H1 (cell line): ENCODE results near the gene FBXO11. TPM values are rescaled to one million over a fixed set of nuclear protein-coding genes. Genes with fewer than 3 reads are reported as not detected.

Source experiments
- CTCF ChIA-PET: fragments of 300-600 bp; sonication (Branson Sonifier 250); formaldehyde crosslinking; loops from one replicate; lab custom pipeline; 2021; ENCODE audit not compliant: partially characterized antibody; lab: Charles Lee
- POLR2A ChIA-PET: fragments of 300-600 bp; sonication (Branson Sonifier 250); formaldehyde crosslinking; loops from one replicate; lab custom pipeline; 2021; ENCODE audit warnings: inconsistent platforms; ENCODE audit not compliant: partially characterized antibody; lab: Charles Lee
- DNase-seq, 2 experiments: peaks; one replicate each; pipeline versions ENCODE4 v3.0.0 to v3.0.0-alpha.2; 2010 to 2022; ENCODE audit warnings: low spot score in 2 of 2, low read depth in 1 of 2, mixed read lengths in 1 of 2
- FAIRE-seq: peaks from 2 replicates; lab custom pipeline; 2011; peaks lifted over from hg19 to GRCh38; lab: Jason Lieb, UNC
- H2AFZ ChIP-seq: 2 replicates; pipeline ENCODE4 v1.8.1; 2012; ENCODE audit warnings: low read length, inconsistent platforms
- H2AK5ac ChIP-seq: 2 replicates; pipeline ENCODE4 v1.6.1; 2013; ENCODE audit warnings: low read depth, low read length
- H2BK120ac ChIP-seq: replicated peaks from 2 replicates; pipeline ENCODE3; 2013; ENCODE audit warnings: low read depth, low read length, inconsistent platforms
- H2BK12ac ChIP-seq: 2 replicates; pipeline ENCODE4 v1.6.1; 2013; ENCODE audit warnings: low read depth, low read length
- H2BK15ac ChIP-seq: 2 replicates; pipeline ENCODE4 v1.6.1; 2013; ENCODE audit warnings: low read length
- H2BK20ac ChIP-seq: 2 replicates; pipeline ENCODE4 v1.6.1; 2013; ENCODE audit warnings: low read length
- H2BK5ac ChIP-seq: 2 replicates; pipeline ENCODE4 v1.6.1; 2013; ENCODE audit warnings: low read depth, low read length
- H3K14ac ChIP-seq: 2 replicates; pipeline ENCODE4 v1.6.1; 2013; ENCODE audit warnings: inconsistent platforms; ENCODE audit not compliant: insufficient read length
- H3K18ac ChIP-seq: 2 replicates; pipeline ENCODE4 v1.6.1; 2013; ENCODE audit warnings: low read length; ENCODE audit errors: extremely low read depth
- H3K23ac ChIP-seq: 2 replicates; pipeline ENCODE4 v1.6.1; 2013; ENCODE audit warnings: inconsistent platforms; ENCODE audit not compliant: insufficient read length
- H3K23me2 ChIP-seq: 2 replicates; pipeline ENCODE4 v1.6.1; 2013; ENCODE audit warnings: low read depth, low read length
- H3K27ac ChIP-seq: 2 replicates; pipeline ENCODE4 v1.6.1; 2011; ENCODE audit warnings: low read depth, low read length, inconsistent platforms
- H3K27me3 ChIP-seq, 4 experiments: replicated peaks in 1 of 4; 1 replicate in 1 of 4; 2 replicates in 3 of 4; pipeline versions ENCODE4 v1.6.1 to v1.8.1; 2011 to 2013; ENCODE audit warnings: low read length in 3 of 4, mild to moderate bottlenecking in 3 of 4, inconsistent platforms in 2 of 4, mixed read lengths in 2 of 4, moderate library complexity in 1 of 4; ENCODE audit not compliant: control insufficient read depth in 3 of 4, insufficient read depth in 3 of 4; ENCODE audit errors: extremely low read depth in 1 of 4
- H3K36me3 ChIP-seq, 4 experiments: 2 replicates each; pipeline versions ENCODE4 v1.6.1 to v1.8.1; 2011 to 2013; ENCODE audit warnings: mild to moderate bottlenecking in 4 of 4, low read length in 3 of 4, moderate library complexity in 2 of 4, control low read depth in 1 of 4, inconsistent platforms in 1 of 4; ENCODE audit not compliant: insufficient read depth in 4 of 4, control insufficient read depth in 2 of 4
- H3K4ac ChIP-seq: replicated peaks from 2 replicates; pipeline ENCODE3; 2013; ENCODE audit warnings: low read length, low read depth, mixed read lengths, inconsistent platforms; ENCODE audit not compliant: insufficient read length
- H3K4me1 ChIP-seq, 4 experiments: replicated peaks in 1 of 4; 1 replicate in 1 of 4; 2 replicates in 3 of 4; pipeline versions ENCODE4 v1.6.1 to v1.8.1; 2011 to 2013; ENCODE audit warnings: low read length in 3 of 4, inconsistent platforms in 2 of 4, mixed read lengths in 1 of 4; ENCODE audit not compliant: insufficient read depth in 4 of 4, control insufficient read depth in 3 of 4
- H3K4me2 ChIP-seq, 2 experiments: 2 replicates each; pipeline versions ENCODE4 v1.6.1 to v1.8.1; 2011 to 2013; ENCODE audit warnings: low read depth in 2 of 2, low read length in 2 of 2, control low read depth in 1 of 2, inconsistent platforms in 1 of 2, mild to moderate bottlenecking in 1 of 2; ENCODE audit not compliant: insufficient read depth in 1 of 2
- H3K4me3 ChIP-seq, 4 experiments: fragments of 200-600, 300-600 bp in 1 of 4; sonication (generic), shearing (Covaris generic), sonication (Bioruptor Twin) in 1 of 4; 2 replicates each; pipeline versions ENCODE4 v1.5.1 to v1.8.1; 2011 to 2016; ENCODE audit warnings: low read length in 4 of 4, low read depth in 3 of 4, control low read depth in 2 of 4, inconsistent platforms in 2 of 4, mild to moderate bottlenecking in 2 of 4, mixed read lengths in 1 of 4, moderate library complexity in 1 of 4; ENCODE audit not compliant: insufficient read depth in 2 of 4; ENCODE audit errors: extremely low read depth in 1 of 4
- H3K56ac ChIP-seq: replicated peaks from 2 replicates; pipeline ENCODE3; 2013; ENCODE audit warnings: low read depth, mild to moderate bottlenecking, mixed read lengths, low read length, inconsistent platforms; ENCODE audit not compliant: insufficient read length
- H3K79me1 ChIP-seq: 2 replicates; pipeline ENCODE4 v1.6.1; 2013; ENCODE audit warnings: low read depth, low read length, control low read depth
- H3K79me2 ChIP-seq, 2 experiments: 2 replicates each; pipeline versions ENCODE4 v1.6.1 to v1.8.1; 2012 to 2013; ENCODE audit warnings: low read length in 2 of 2, mild to moderate bottlenecking in 2 of 2, inconsistent platforms in 1 of 2; ENCODE audit not compliant: insufficient read depth in 2 of 2, control insufficient read depth in 1 of 2
- H3K9ac ChIP-seq, 4 experiments: replicated peaks in 1 of 4; 1 replicate in 1 of 4; 2 replicates in 3 of 4; pipeline versions ENCODE4 v1.6.1 to v1.8.1; 2011 to 2013; ENCODE audit warnings: low read depth in 3 of 4, low read length in 3 of 4, control low read depth in 2 of 4, mild to moderate bottlenecking in 2 of 4, moderate library complexity in 2 of 4, inconsistent platforms in 1 of 4; ENCODE audit errors: extremely low read depth in 1 of 4
- H3K9me3 ChIP-seq, 2 experiments: 2 replicates each; pipeline versions ENCODE4 v1.6.1 to v1.8.1; 2012 to 2013; ENCODE audit warnings: mild to moderate bottlenecking in 2 of 2, moderate library complexity in 2 of 2, control low read depth in 1 of 2, inconsistent platforms in 1 of 2, low read depth in 1 of 2, low read length in 1 of 2, mixed read lengths in 1 of 2; ENCODE audit not compliant: insufficient read depth in 2 of 2
- H4K20me1 ChIP-seq, 2 experiments: replicated peaks in 1 of 2; 2 replicates each; pipeline versions ENCODE3 to v1.8.1; 2011 to 2013; ENCODE audit warnings: inconsistent platforms in 2 of 2, low read length in 2 of 2, mild to moderate bottlenecking in 1 of 2; ENCODE audit not compliant: insufficient read depth in 2 of 2, control insufficient read depth in 1 of 2
- H4K5ac ChIP-seq: 2 replicates; pipeline ENCODE4 v1.6.1; 2013; ENCODE audit warnings: low read length, low read depth, mixed read lengths, inconsistent platforms; ENCODE audit not compliant: insufficient read length
- H4K8ac ChIP-seq: 2 replicates; pipeline ENCODE4 v1.8.0; 2013; ENCODE audit warnings: mild to moderate bottlenecking, moderate library complexity, low read length, inconsistent platforms; ENCODE audit not compliant: insufficient read depth; ENCODE audit errors: extremely low read depth
- H4K91ac ChIP-seq: replicated peaks from 2 replicates; pipeline ENCODE3; 2013; ENCODE audit warnings: low read length, mixed read lengths, inconsistent platforms; ENCODE audit not compliant: insufficient read length
- CHD1 ChIP-seq: IDR thresholded peaks from 2 replicates; pipeline ENCODE4 v1.6.1; 2012; ENCODE audit warnings: low read depth, low read length, improper control_type of control experiment
- EGR1 ChIP-seq: IDR thresholded peaks from 2 replicates; pipeline ENCODE4 v1.6.1; 2011; ENCODE audit warnings: low read depth, low read length, borderline replicate concordance
- GABPA ChIP-seq: IDR thresholded peaks from 2 replicates; pipeline ENCODE4 v1.6.1; 2011; ENCODE audit warnings: mild to moderate bottlenecking, low read length, moderate library complexity, borderline replicate concordance; ENCODE audit not compliant: insufficient read depth
- JUN ChIP-seq: IDR thresholded peaks from 2 replicates; pipeline ENCODE4 v1.6.1; 2011; ENCODE audit warnings: low read depth, mild to moderate bottlenecking, improper control_type of control experiment, low read length
- KDM5A ChIP-seq: fragments of 200-600 bp; IDR thresholded peaks from 2 replicates; pipeline ENCODE4 v1.7.1; 2012; ENCODE audit warnings: mild to moderate bottlenecking, low read length, inconsistent platforms, mixed read lengths
- MAFK ChIP-seq: IDR thresholded peaks from 2 replicates; pipeline ENCODE4 v1.6.1; 2012; ENCODE audit warnings: low read depth, mild to moderate bottlenecking, improper control_type of control experiment, low read length
- NRF1 ChIP-seq: IDR thresholded peaks from 2 replicates; pipeline ENCODE4 v1.6.1; 2011; ENCODE audit warnings: mild to moderate bottlenecking, low read depth, low read length, improper control_type of control experiment
- POLR2A ChIP-seq, 2 experiments: IDR thresholded peaks; 1 replicate in 1 of 2; 2 replicates in 1 of 2; pipeline ENCODE4 v1.6.1; 2011; ENCODE audit warnings: low read depth in 2 of 2, low read length in 2 of 2, mild to moderate bottlenecking in 2 of 2; ENCODE audit errors: control extremely low read depth in 1 of 2
- RXRA ChIP-seq: IDR thresholded peaks from 2 replicates; pipeline ENCODE4 v1.6.1; 2011; ENCODE audit warnings: low read depth, mild to moderate bottlenecking, low read length, moderate library complexity; ENCODE audit not compliant: insufficient read depth
- SIRT6 ChIP-seq: IDR thresholded peaks from one replicate; pipeline ENCODE4 v1.7.1; 2012; ENCODE audit warnings: low read length, inconsistent platforms
- TAF7 ChIP-seq: optimal IDR thresholded peaks from 2 replicates; pipeline ENCODE3; 2011; ENCODE audit warnings: low read depth, mild to moderate bottlenecking, inconsistent platforms, low read length, moderate library complexity, borderline replicate concordance
- ZNF274 ChIP-seq: IDR thresholded peaks from 2 replicates; pipeline ENCODE4 v1.7.0; 2012; ENCODE audit warnings: low read length, borderline replicate concordance; ENCODE audit errors: extremely low read depth
- polyA plus RNA-seq, 7 experiments: library from polyadenylated mRNA; depleted of rRNA in 3 of 7; stranded (reverse) in 5 of 7; unstranded in 2 of 7; fragments of >200 nt in 5 of 7; fragments of 200-250 nt in 2 of 7; gene quantifications; 1 replicate in 5 of 7; 2 replicates in 1 of 7; 4 replicates in 1 of 7; pipeline versions ENCODE4 v1.2.1 to v1.2.3, GENCODE V29; 2011 to 2013; ENCODE audit warnings: missing spikeins in 2 of 7, mixed read lengths in 2 of 7
- total RNA-seq: library from RNA; stranded (reverse); fragmentation: NEBNext Ultra II Directional; extraction: Animal tissue kit (Norgen Biotek cat#: 25700); gene quantifications from 2 replicates; pipeline ENCODE4 v1.2.1, GENCODE V29; 2021
- TF ChIP-seq, protein P1 (sequence below): IDR thresholded peaks from 2 replicates; pipeline ENCODE4 v1.6.1; 2012; ENCODE audit warnings: low read length, inconsistent platforms
- TF ChIP-seq, protein P2 (sequence below): IDR thresholded peaks from 2 replicates; pipeline ENCODE4 v1.6.1; 2011; ENCODE audit warnings: low read depth, mild to moderate bottlenecking, low read length; ENCODE audit not compliant: insufficient read depth

Gene FBXO11
- total and polyA plus RNA-seq, 2 of the 8 experiments (the other 6 are each of a cell fraction or from before 2014, with no cell fraction given) = 21.7 to 57.3 TPM

DNA sequence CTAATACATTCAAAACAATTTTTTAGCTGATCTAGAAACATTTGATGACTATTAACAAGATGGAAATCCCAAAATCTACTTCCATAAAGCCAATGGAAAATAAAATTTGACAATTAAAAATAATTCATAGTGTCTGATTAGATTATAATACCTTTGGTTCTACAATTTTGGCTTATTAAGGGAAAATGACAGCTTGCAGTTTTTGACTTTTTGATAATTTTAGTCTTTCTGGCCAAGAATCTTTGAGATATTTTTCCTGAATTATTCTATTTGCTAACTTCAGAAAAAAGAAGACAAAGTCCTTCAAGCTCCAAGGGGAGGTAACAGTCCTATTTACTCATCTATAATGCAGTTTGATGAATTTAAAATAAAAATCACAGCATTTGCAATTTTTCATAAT is 83.8 kb downstream of the FBXO11 start:
- Histone ChIP-seq H2BK12ac (no peak overlapping the region), H2AK5ac (no peak overlapping the region), H2BK120ac (no peak overlapping the region), H3K56ac (no peak overlapping the region), H2AFZ (no peak overlapping the region), H3K4me3 (no peak overlapping the region), H2BK5ac (no peak overlapping the region), H3K36me3 (peaks cover 4 to 50% (median 16%) of the 10 kb centered on the region in 4 experiments; a peak in 6 of 8 replicates), H4K20me1 (no peaks in the 10 kb centered on the region), H2BK20ac (no peak overlapping the region), H3K79me2 (no peaks in the 10 kb centered on the region), H2BK15ac (no peak overlapping the region), H3K27ac (no peak overlapping the region), H3K9me3 (no peaks in the 10 kb centered on the region; a peak in 1 of 4 replicates), H3K79me1 (no peaks in the 10 kb centered on the region), H4K5ac (no peak overlapping the region), H3K14ac (no peak overlapping the region), H3K4me1 (no peaks in the 10 kb centered on the region), H4K91ac (no peak overlapping the region), H3K4ac (no peak overlapping the region), H3K4me2 (no peak overlapping the region), H3K27me3 (no peaks in the 10 kb centered on the region), H3K18ac (no peak overlapping the region), H4K8ac (no peak overlapping the region), H3K9ac (no peak overlapping the region), H3K23me2 (no peaks in the 10 kb centered on the region), H3K23ac (no peak overlapping the region)
- ChIA-PET POLR2A (interaction anchor here (0.9 kb wide), 1 partner anchor 16 kb away, joined by 3 read pairs; no protein-coding TSS in a partner anchor), CTCF (interaction anchor here (1.2 kb wide), 1 partner anchor 16 kb away, joined by 3 read pairs; no protein-coding TSS in a partner anchor)
- no peak for FAIRE-seq
- DNase-seq = no peak
- TF ChIP-seq POLR2A (IDR thresholded peaks at IDR 0.05; ENCODE audit: control extremely low read depth in 1 of 2, low read depth in 2 of 2, low read length in 2 of 2) (no peak), TAF7 (no peak), RXRA (no peak), JUN (no peak), KDM5A (no peak), SIRT6 (no peak), CHD1 (no peak), MAFK (no peak), NRF1 (no peak), ZNF274 (no peak), EGR1 (no peak), GABPA (no peak)
- TF ChIP-seq, protein P1, sequence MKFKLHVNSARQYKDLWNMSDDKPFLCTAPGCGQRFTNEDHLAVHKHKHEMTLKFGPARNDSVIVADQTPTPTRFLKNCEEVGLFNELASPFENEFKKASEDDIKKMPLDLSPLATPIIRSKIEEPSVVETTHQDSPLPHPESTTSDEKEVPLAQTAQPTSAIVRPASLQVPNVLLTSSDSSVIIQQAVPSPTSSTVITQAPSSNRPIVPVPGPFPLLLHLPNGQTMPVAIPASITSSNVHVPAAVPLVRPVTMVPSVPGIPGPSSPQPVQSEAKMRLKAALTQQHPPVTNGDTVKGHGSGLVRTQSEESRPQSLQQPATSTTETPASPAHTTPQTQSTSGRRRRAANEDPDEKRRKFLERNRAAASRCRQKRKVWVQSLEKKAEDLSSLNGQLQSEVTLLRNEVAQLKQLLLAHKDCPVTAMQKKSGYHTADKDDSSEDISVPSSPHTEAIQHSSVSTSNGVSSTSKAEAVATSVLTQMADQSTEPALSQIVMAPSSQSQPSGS = no peak
- TF ChIP-seq, protein P2, sequence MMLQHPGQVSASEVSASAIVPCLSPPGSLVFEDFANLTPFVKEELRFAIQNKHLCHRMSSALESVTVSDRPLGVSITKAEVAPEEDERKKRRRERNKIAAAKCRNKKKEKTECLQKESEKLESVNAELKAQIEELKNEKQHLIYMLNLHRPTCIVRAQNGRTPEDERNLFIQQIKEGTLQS = no peak
